HG03521 (cell line): ENCODE results near the gene CASZ1.

Experiments used
- ATAC-seq: cut with Tn5 transposase; IDR thresholded peaks from one replicate; pipeline ENCODE4 v1.9.1; 2021; ENCODE audit warnings: mild to moderate bottlenecking, moderate library complexity; ENCODE audit not compliant: unreplicated experiment

The CASZ1 gene

GRCh38 chr1:10589074-10589473 lies 207.4 kb downstream of the CASZ1 start:
- no peak for ATAC-seq

DNA sequence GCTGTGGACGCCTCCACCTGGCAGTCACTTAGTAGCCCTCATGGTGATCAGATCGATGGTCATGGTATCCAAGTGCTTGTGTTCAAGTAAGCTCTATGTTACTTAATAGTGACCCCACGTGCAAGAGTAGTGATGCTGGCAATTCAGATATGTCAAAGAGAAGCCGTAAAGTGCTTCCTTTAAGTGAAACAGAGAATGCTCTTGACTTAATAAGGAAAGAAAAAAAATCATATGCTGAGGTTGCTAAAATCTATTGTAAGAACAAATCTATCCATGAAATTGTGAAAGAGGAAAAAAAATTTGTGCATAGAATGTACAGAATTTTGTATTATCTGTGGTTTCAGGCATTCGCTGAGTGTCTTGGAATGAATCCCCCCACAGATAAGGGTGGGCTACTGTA lies 207.8 kb downstream of the CASZ1 start:
- no peak for ATAC-seq
